Karpas-422 (cell line): ENCODE results near the gene ZNF75A. TPM values are rescaled to one million over a fixed set of nuclear protein-coding genes. Genes with fewer than 3 reads are reported as not detected.
A peak's percentile ranks its signal among the peaks of the same experiment; 100 is the strongest.

Experiments used
- DNase-seq: peaks from one replicate; pipeline ENCODE4 v3.0.0-alpha.2; 2015
- H2AFZ ChIP-seq: fragments of 200-600 bp; sonication (generic); 2 replicates; pipeline ENCODE4 v1.6.1; 2014; ENCODE audit warnings: antibody characterized with exemption, low read length, mixed read lengths
- H3K27ac ChIP-seq: fragments of 200-600 bp; sonication (generic); 2 replicates; pipeline ENCODE4 v1.5.1; 2014; ENCODE audit warnings: mild to moderate bottlenecking, low read length, moderate library complexity
- H3K27me3 ChIP-seq: fragments of 200-600 bp; sonication (generic); 2 replicates; pipeline ENCODE4 v1.6.1; 2014; ENCODE audit warnings: low read length, mixed read lengths
- H3K36me3 ChIP-seq: fragments of 200-600 bp; sonication (generic); 2 replicates; pipeline ENCODE4 v1.6.1; 2014; ENCODE audit warnings: low read length, mixed read lengths; ENCODE audit not compliant: insufficient read depth
- H3K4me1 ChIP-seq: fragments of 200-600 bp; sonication (generic); 2 replicates; pipeline ENCODE4 v1.6.1; 2014; ENCODE audit warnings: mild to moderate bottlenecking, low read length, mixed read lengths
- H3K4me2 ChIP-seq: fragments of 200-600 bp; sonication (generic); 2 replicates; pipeline ENCODE4 v1.6.1; 2014; ENCODE audit warnings: low read length, low read depth, mild to moderate bottlenecking; ENCODE audit not compliant: poor library complexity, severe bottlenecking
- H3K4me3 ChIP-seq: fragments of 200-600 bp; sonication (generic); 2 replicates; pipeline ENCODE4 v1.5.1; 2014; ENCODE audit warnings: mild to moderate bottlenecking, antibody characterized with exemption, low read length, mixed read lengths
- H3K79me2 ChIP-seq: fragments of 200-600 bp; sonication (generic); 2 replicates; pipeline ENCODE4 v1.6.1; 2014; ENCODE audit warnings: mild to moderate bottlenecking, low read length, mixed read lengths
- H3K9ac ChIP-seq: fragments of 200-600 bp; sonication (generic); 2 replicates; pipeline ENCODE4 v1.6.0; 2014; ENCODE audit warnings: low read length
- H3K9me2 ChIP-seq: fragments of 200-600 bp; sonication (generic), shearing (Covaris generic); replicated peaks from 2 replicates; pipeline ENCODE4 v1.6.0; 2014; ENCODE audit warnings: mild to moderate bottlenecking, low read length, moderate library complexity; ENCODE audit not compliant: insufficient read depth
- H3K9me3 ChIP-seq: fragments of 300-700, 200-600 bp; sonication (generic); 2 replicates; pipeline ENCODE4 v1.6.1; 2014; ENCODE audit warnings: low read length, mixed read lengths
- H4K20me1 ChIP-seq: fragments of 200-600 bp; sonication (generic); 2 replicates; pipeline ENCODE4 v1.6.1; 2014; ENCODE audit warnings: mild to moderate bottlenecking, antibody characterized with exemption, low read length, low read depth; ENCODE audit not compliant: insufficient read depth
- total RNA-seq: library from RNA; depleted of rRNA; stranded (reverse); fragments of >200 nt; shearing (Covaris generic); gene quantifications from 2 replicates; pipeline ENCODE4 v1.2.3, GENCODE V29; 2014; ENCODE audit warnings: low replicate concordance

The ZNF75A gene
- total RNA-seq, 1 experiment from 2014 or later, result 22.0 TPM

DNA sequence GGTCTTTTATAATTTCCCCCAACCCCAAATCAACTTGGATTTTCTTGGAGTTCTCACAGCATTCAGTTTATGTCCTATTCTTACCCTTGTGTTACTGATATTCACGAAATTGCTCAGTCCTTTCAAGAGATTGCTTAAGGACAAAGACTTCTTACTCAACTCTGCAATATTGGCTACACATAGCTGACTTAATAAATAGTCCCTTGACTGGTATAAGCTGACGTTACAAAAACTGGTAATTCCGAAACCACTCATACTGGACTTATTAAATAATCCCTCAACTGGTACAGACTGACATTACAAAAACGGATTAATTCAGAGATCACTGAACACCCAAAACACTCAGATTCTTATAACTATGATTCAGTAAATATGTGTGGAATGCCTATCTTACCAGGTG is 927 bp upstream of the ZNF75A start:
- peaks cover 35% of the 10 kb centered on the region for H3K9me3 ChIP-seq
- H2AFZ ChIP-seq, result no peak overlapping the region
- peaks cover 13% of the 10 kb centered on the region for H3K4me1 ChIP-seq
- no peak overlapping the region for H3K27ac ChIP-seq
- H3K4me3 ChIP-seq, result peak overlapping the region; percentile 84; the same call in 1 of the 2 replicates
- no peaks in the 10 kb centered on the region for H4K20me1 ChIP-seq
- peaks cover 24% of the 10 kb centered on the region for H3K79me2 ChIP-seq
- H3K4me2 ChIP-seq, result no peak overlapping the region
- no peaks in the 10 kb centered on the region for H3K9me2 ChIP-seq
- H3K36me3 ChIP-seq, result peaks cover 53% of the 10 kb centered on the region
- no peaks in the 10 kb centered on the region for H3K27me3 ChIP-seq
- no peak for DNase-seq
- no peak overlapping the region for H3K9ac ChIP-seq

DNA sequence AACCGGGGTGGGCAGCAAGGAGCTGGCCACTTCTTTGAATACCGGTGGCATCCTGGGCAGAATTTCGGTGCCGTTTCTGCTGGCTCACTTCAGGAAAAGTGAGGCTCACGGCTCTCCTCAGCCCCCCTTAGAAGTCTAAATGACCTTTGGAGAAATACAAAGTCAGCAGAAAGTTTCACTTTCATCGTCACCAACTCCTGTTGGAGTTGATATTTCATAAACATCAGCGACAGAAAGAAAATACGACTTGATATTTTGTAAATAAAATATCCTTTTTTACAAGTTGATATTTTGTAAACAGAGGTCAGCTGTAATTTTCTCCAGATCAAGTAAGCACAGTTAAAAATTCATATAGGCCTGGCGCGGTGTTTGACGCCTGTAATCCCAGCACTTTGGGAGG is 781 bp downstream of the ZNF75A start:
- H3K9me3 ChIP-seq, result peaks cover 32% of the 10 kb centered on the region
- peak overlapping the region; percentile 81 for H3K9ac ChIP-seq
- DNase-seq, result no peak
- peaks cover 13% of the 10 kb centered on the region for H3K4me1 ChIP-seq
- H3K36me3 ChIP-seq, result peaks cover 42% of the 10 kb centered on the region
- H3K4me3 ChIP-seq, result peak overlapping the region; percentile 84
- no peaks in the 10 kb centered on the region for H4K20me1 ChIP-seq
- H3K27ac ChIP-seq, result peak overlapping the region; percentile 52
- H3K79me2 ChIP-seq, result peaks cover 24% of the 10 kb centered on the region
- peak overlapping the region; percentile 74 for H3K4me2 ChIP-seq
- no peaks in the 10 kb centered on the region for H3K9me2 ChIP-seq
- H3K27me3 ChIP-seq, result no peaks in the 10 kb centered on the region
- peak overlapping the region; percentile 48; the same call in 1 of the 2 replicates for H2AFZ ChIP-seq

DNA sequence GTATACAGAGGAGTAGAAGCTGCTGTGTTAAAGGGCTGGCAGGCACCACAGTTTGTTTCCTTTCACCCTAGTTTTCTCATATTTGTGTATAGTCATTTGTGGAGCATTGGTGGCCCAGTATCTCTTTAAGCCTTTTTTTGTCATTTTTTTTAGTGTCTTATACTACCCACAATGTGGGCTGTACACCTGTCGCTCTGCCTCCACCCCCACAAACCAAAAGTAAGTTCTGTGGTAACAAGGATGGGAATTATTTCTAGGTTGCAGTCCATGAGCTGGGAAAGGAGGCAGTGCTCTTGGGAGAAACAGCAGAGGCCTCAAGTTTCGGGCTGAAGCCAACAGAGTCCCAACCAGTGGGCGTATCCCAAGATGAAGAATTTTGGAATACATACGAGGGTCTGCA is 6.2 kb downstream of the ZNF75A start:
- Histone ChIP-seq H3K9ac (no peak overlapping the region), H3K27me3 (no peaks in the 10 kb centered on the region), H3K4me1 (no peaks in the 10 kb centered on the region), H3K36me3 (peaks cover 70% of the 10 kb centered on the region), H4K20me1 (no peaks in the 10 kb centered on the region), H2AFZ (no peak overlapping the region), H3K9me2 (no peaks in the 10 kb centered on the region), H3K4me3 (no peak overlapping the region), H3K27ac (no peak overlapping the region), H3K79me2 (peaks cover 15% of the 10 kb centered on the region), H3K9me3 (peaks cover 37% of the 10 kb centered on the region), H3K4me2 (no peak overlapping the region)
- no peak for DNase-seq

DNA sequence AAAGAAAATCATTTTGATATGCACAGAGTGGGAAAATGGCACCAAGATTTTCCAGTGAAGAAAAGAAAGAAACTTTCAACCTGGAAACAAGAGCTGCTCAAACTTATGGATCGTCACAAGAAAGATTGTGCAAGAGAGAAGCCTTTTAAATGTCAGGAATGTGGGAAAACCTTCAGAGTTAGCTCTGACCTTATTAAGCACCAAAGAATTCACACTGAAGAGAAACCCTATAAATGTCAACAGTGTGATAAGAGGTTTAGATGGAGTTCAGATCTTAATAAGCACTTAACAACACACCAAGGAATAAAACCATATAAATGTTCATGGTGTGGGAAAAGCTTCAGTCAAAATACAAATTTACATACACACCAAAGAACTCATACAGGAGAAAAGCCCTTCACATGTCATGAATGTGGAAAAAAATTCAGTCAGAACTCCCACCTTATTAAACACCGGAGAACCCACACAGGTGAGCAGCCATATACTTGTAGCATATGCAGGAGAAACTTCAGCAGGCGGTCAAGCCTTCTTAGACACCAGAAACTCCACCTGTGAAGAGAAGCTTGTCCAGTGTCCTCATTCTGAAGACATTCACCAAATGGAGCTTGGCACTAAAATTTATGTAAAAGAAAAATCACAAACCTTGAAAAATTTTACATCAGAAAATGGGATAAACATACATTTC is 12.2 kb downstream of the ZNF75A start:
- H3K27ac ChIP-seq, result no peak overlapping the region
- H3K4me2 ChIP-seq, result no peak overlapping the region
- no peaks in the 10 kb centered on the region for H3K27me3 ChIP-seq
- no peaks in the 10 kb centered on the region for H3K4me1 ChIP-seq
- H3K36me3 ChIP-seq, result peaks cover 50% of the 10 kb centered on the region
- H3K79me2 ChIP-seq, result no peaks in the 10 kb centered on the region
- no peaks in the 10 kb centered on the region for H4K20me1 ChIP-seq
- peaks cover 40% of the 10 kb centered on the region for H3K9me3 ChIP-seq
- no peak overlapping the region for H3K9ac ChIP-seq
- H2AFZ ChIP-seq, result no peak overlapping the region
- no peak for DNase-seq
- no peaks in the 10 kb centered on the region for H3K9me2 ChIP-seq
- peak overlapping the region; percentile 13; the same call in 1 of the 2 replicates for H3K4me3 ChIP-seq

DNA sequence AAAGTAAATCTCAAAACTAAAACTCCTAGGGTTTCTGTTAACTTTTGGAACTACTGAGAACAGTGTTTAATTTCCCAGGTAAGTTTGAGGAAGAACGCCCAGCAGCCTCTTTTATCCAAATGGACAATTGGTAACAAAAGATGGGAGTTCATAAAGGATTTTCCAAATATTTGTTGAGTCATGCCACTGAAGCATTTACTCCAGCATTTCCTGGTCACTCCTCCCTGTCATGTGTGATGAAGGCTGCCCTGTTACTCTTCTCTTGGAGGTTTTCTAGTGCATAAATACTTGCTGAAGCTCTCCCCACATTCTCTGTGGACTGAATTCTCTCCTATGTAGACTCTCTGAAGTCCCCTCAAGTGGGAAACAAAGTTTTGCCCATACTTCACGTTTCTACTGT is 16.5 kb downstream of the ZNF75A start:
- no peaks in the 10 kb centered on the region for H4K20me1 ChIP-seq
- no peak overlapping the region for H2AFZ ChIP-seq
- H3K9me2 ChIP-seq, result no peaks in the 10 kb centered on the region
- H3K27me3 ChIP-seq, result no peaks in the 10 kb centered on the region
- H3K4me2 ChIP-seq, result no peak overlapping the region
- DNase-seq, result no peak
- no peaks in the 10 kb centered on the region for H3K79me2 ChIP-seq
- H3K9ac ChIP-seq, result no peak overlapping the region
- H3K27ac ChIP-seq, result no peak overlapping the region
- H3K4me1 ChIP-seq, result no peaks in the 10 kb centered on the region
- peaks cover 17% of the 10 kb centered on the region for H3K36me3 ChIP-seq
- H3K9me3 ChIP-seq, result peaks cover 24% of the 10 kb centered on the region
- no peak overlapping the region for H3K4me3 ChIP-seq

- no peaks in the 10 kb centered on the region for H4K20me1 ChIP-seq
- H3K4me2 ChIP-seq, result no peak overlapping the region
- H3K79me2 ChIP-seq, result no peaks in the 10 kb centered on the region
- no peaks in the 10 kb centered on the region for H3K9me2 ChIP-seq
- H3K27me3 ChIP-seq, result no peaks in the 10 kb centered on the region
- peak; percentile 6 for DNase-seq
- H3K27ac ChIP-seq, result no peak overlapping the region
- no peaks in the 10 kb centered on the region for H3K9me3 ChIP-seq
- no peaks in the 10 kb centered on the region for H3K36me3 ChIP-seq
- no peak overlapping the region for H3K4me3 ChIP-seq
- no peak overlapping the region for H2AFZ ChIP-seq
- H3K9ac ChIP-seq, result no peak overlapping the region
- no peaks in the 10 kb centered on the region for H3K4me1 ChIP-seq
Observed at GRCh38 chr16:3327514-3327913, 22.2 kb downstream of the ZNF75A start.

GRCh38 chr16:3328104-3328503 is 22.8 kb downstream of the ZNF75A start:
- H3K9ac ChIP-seq, result no peak overlapping the region
- no peaks in the 10 kb centered on the region for H3K9me2 ChIP-seq
- H3K79me2 ChIP-seq, result no peaks in the 10 kb centered on the region
- H3K27ac ChIP-seq, result no peak overlapping the region
- H3K9me3 ChIP-seq, result no peaks in the 10 kb centered on the region
- no peaks in the 10 kb centered on the region for H4K20me1 ChIP-seq
- no peaks in the 10 kb centered on the region for H3K4me1 ChIP-seq
- no peaks in the 10 kb centered on the region for H3K27me3 ChIP-seq
- H2AFZ ChIP-seq, result no peak overlapping the region
- no peak overlapping the region for H3K4me2 ChIP-seq
- DNase-seq, result peak; percentile 9
- no peak overlapping the region for H3K4me3 ChIP-seq
- H3K36me3 ChIP-seq, result no peaks in the 10 kb centered on the region

DNA sequence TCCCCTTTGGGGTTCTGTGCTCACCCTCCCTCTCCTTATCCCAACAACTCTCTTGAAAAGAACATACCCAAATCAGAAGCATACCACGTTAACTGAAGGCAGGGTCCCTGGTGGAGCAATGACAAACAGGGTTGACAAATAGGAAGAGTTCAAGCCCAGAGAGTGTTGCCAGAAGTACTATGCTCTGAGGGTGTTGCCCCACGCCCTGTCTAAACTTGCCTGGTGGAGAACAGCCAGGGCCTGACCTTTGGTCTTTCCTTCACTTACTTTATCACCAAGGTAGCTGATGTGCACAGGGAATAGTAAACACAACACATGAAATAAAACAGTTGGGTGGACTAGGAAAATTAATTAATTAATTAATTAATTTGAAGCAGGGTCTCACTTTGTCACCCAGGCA is 23.3 kb downstream of the ZNF75A start:
- Histone ChIP-seq H3K9me2 (no peaks in the 10 kb centered on the region), H3K9ac (no peak overlapping the region), H3K36me3 (no peaks in the 10 kb centered on the region), H2AFZ (no peak overlapping the region), H3K9me3 (no peaks in the 10 kb centered on the region), H3K27ac (no peak overlapping the region), H4K20me1 (no peaks in the 10 kb centered on the region), H3K79me2 (no peaks in the 10 kb centered on the region), H3K4me1 (no peaks in the 10 kb centered on the region), H3K27me3 (no peaks in the 10 kb centered on the region), H3K4me3 (no peak overlapping the region), H3K4me2 (no peak overlapping the region)
- peak; percentile 27 for DNase-seq
